ENCODE measurements around the gene SLC12A8. TPM values are rescaled to one million over a fixed set of nuclear protein-coding genes. Genes with fewer than 3 reads are reported as not detected.

The SLC12A8 gene
- total and polyA plus RNA-seq, 2 experiments from 2014 or later, result 6.9 to 15.9 TPM

GRCh38 chr3:125206934-125207333 lies 5.6 kb downstream of the SLC12A8 start:
- Histone ChIP-seq H4K20me1 (replicated peaks; ENCODE audit: insufficient read depth) (no peaks in the 10 kb centered on the region), H3K27me3 (ENCODE audit: insufficient read depth) (0 out of 2 replicates have a peak, but pooled peaks cover 5% of the 10 kb centered on the region), H3K4me1 (ENCODE audit: insufficient read depth) (no peaks in the 10 kb centered on the region), H3F3A (replicated peaks; ENCODE audit: low read depth) (no peaks in the 10 kb centered on the region), H3K9me2 (ENCODE audit: insufficient read depth) (no peaks in the 10 kb centered on the region), H3K79me2 (replicated peaks; ENCODE audit: insufficient read depth) (no peaks in the 10 kb centered on the region), H3K27ac (ENCODE audit: low read depth) (no peak overlapping the region), H3K4me3 (no peak overlapping the region), H2AFZ (no peak overlapping the region), H3K36me3 (ENCODE audit: insufficient read depth) (no peaks in the 10 kb centered on the region), H3K4me2 (no peak overlapping the region)
- DNase-seq (ENCODE audit: low spot score), result no peak
- no peak for ATAC-seq
- H3K9me3 Mint-ChIP-seq, result no peaks in the 10 kb centered on the region
- no peak overlapping the region for H3K27ac Mint-ChIP-seq
- no peaks in the 10 kb centered on the region for H3K36me3 Mint-ChIP-seq (ENCODE audit: low read depth)
- H3K4me1 Mint-ChIP-seq, result peaks cover 5% of the 10 kb centered on the region
- H3K4me3 Mint-ChIP-seq, result no peak overlapping the region
- H3K27me3 Mint-ChIP-seq (ENCODE audit: insufficient read depth, low read depth, poor library complexity), result peaks cover 5% of the 10 kb centered on the region
- no peak for TF ChIP-seq JUNB (IDR thresholded peaks at IDR 0.05; ENCODE audit: unreplicated experiment)
- TF ChIP-seq EZH2phosphoT487 (IDR thresholded peaks at IDR 0.05; ENCODE audit: unreplicated experiment), result no peak
- TF ChIP-seq CREB1 (CRISPR knock-in tag; IDR thresholded peaks at IDR 0.05; ENCODE audit: low read depth), result no peak
- TF ChIP-seq NANOG (IDR thresholded peaks at IDR 0.05; ENCODE audit: borderline replicate concordance), result no peak
- no peak for TF ChIP-seq REST (IDR thresholded peaks at IDR 0.05; ENCODE audit: unreplicated experiment)
- no peak for TF ChIP-seq ETS1 (IDR thresholded peaks at IDR 0.05)
- no peak for TF ChIP-seq POLR2AphosphoS5 (IDR thresholded peaks at IDR 0.05; ENCODE audit: low read depth)
- TF ChIP-seq ZNF462 (CRISPR knock-in tag; IDR thresholded peaks at IDR 0.05), result no peak
- no peak for TF ChIP-seq ZNF114 (CRISPR knock-in tag; IDR thresholded peaks at IDR 0.05)
- TF ChIP-seq EZH2 (IDR thresholded peaks at IDR 0.05; ENCODE audit: low read depth, unreplicated experiment), result no peak
- TF ChIP-seq CTCF (conservative IDR thresholded peaks at IDR 0.05; ENCODE audit: low read depth in 2 of 2), result no peak
